NCI-H345 (cell line): ENCODE results near the gene BEST2.
"Not testable (repeated sequence)": the region's sequence is repeated elsewhere in the genome, so short reads cannot be mapped to it uniquely, and the experiment has no call there.

Experiments used
- DNase-seq: peaks from one replicate; lab custom pipeline; 2025; lab: John Stamatoyannopoulos, UW

Gene BEST2

GRCh38 chr19:12787458-12787857 lies 35.9 kb downstream of the BEST2 start:
- no peak for DNase-seq

DNA sequence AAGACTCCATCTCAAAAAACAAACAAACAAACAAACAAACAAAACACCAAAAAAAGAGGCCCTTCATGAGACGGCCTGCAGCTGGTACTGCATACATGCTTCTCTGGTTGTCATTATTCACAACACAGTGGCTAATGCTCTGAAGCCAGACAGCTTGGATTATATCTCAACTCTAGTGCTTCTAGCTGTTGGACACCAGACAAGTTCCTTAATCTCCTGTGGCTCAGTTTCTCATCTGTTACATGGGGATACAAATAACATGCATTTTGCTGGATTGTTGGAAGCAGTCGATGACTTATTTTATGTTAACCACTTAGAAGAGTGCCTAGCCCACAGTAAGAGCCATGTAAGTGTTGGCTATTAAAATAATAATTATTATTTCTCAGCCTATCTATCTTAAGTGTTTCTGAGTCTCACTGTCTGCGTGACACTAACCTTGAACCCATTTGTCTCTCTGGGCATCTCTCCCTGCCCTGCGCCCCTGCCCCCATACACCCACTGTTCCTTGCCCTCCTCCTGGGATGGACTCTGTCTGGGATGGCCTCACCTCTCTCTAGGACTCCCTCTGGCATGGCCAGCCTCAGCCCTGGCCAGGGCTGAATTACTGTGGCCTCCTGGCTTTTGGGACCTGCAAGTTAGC lies 36.6 kb downstream of the BEST2 start:
- no peak for DNase-seq

DNA sequence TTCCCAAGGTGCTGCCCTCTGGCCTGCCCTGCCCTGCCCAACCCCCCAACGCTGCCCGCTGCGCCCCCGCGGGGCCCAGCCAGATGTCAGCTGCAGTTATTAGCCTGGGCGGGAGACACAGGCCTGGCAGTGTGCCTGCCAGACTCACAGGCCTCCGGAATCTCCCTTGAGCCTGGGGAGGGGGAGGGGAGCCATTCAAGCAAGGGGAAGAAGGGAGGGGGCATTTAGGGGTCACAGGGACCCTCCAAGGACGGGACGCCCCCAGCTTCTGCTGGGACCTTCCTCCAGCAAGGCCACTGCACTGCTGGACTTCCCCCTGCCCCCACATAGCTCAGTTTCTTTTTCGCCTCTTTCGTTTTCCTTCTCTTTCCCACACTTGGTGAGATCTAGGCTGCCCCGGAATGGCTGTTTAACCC lies 37.1 kb downstream of the BEST2 start:
- DNase-seq, result no peak

DNA sequence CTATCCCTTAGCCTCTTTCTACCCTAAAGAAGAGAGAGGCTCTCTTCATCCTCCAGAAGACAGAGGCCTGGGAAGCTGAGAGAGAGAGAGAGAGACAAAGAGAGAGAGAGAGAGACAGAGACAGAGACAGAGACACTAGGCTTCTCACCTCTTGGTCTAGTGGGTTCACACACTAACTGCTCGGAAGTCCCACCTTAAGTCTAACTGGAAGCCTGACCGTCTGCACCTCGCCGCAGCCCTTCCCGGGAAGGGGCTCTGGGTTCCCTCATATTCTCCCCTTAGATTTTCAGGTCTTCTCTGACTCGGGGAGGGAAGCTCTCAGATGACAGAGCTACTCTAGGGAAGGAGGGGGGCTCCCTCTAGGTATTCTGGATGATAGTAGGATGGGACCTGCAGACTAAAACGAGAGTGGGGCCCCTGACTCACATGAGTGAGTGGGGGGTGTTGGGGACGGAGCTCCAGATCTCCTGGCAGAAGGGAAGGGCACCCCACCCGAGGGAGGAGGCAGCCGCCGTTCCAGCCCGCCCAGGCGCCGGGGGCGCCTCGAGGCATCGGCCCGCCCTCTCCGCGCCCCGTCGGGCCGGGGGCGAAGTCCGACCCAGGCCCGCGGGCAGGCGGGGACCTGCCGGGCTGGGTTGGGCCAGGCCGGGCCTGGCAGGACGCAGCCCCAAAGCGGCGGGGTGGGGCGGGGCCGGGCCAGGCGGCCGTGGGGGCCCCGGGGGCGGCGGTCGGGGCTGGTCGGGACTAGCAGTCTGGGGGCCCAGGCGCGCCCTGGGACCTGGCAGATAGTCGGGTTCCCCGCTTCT lies 37.7 kb downstream of the BEST2 start:
- DNase-seq, result no peak

DNA sequence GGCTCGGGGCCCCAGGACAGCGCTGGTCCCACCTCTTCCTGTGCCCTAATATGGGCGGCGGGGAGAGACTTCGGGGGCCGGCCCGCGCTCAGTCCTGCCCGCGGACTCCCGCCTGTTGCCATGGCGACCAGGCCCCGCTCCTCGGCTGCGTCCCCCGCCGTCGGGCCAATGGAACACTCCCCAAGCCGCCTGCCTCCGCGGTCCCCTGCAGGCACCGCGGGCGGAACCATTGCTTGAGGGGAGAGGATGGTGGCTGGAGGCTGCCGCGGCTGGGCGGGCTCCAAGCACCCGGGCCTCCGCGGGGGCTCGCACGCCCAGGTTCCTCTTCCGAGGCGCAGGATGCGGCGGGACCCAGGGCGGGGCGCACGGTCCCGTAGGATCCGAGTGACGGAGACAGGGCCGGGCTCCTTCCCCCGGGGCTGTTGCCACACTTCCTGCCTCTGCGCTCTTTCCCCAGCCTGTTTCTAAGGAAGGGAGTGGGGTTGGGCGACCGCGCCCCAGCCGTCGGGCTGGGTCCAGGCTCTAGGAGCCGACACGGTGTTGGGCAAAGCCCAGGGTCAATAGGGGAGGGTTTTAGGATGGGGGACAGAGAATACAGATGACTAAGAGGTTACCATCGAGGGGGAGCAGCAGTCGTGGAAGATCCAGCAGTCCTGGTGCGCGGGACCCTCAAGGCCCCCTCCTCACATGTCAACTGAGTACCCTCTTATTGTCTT lies 38.5 kb downstream of the BEST2 start:
- peak; percentile 64 for DNase-seq

DNA sequence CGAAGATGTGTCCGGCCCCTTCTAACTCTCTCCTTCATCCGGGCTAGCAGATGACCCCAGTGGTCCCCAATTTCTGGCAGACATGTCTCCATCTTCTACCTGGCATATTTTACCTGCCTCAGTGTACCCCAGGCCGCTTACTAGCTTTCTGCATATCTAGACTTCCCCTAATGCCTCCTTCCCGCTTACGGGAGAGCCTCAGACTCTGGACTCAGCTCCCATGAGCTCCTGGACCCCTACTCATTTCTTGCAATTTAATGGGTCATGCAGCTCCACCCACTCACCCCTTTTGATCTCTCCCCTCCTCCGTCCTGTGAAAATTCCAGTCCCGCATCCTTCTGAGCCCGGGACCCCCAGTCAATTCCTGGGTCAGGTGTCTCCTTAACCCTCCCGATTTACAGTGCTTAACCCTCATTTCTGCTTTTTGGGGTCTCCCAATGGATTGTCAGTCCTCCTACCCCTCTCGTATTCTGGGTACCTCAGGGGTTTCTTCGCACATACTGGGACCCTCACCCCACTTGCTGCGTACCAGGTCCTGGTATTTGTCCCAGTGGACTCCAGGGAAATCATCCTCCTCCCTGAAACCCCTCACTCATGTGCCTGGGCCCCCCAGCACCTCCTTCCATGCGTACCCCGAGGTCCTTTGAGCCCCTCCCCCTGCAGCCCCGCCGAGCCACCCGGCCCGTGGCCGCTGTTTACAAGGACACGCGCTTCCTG lies 39.2 kb downstream of the BEST2 start:
- DNase-seq, result no peak

DNA sequence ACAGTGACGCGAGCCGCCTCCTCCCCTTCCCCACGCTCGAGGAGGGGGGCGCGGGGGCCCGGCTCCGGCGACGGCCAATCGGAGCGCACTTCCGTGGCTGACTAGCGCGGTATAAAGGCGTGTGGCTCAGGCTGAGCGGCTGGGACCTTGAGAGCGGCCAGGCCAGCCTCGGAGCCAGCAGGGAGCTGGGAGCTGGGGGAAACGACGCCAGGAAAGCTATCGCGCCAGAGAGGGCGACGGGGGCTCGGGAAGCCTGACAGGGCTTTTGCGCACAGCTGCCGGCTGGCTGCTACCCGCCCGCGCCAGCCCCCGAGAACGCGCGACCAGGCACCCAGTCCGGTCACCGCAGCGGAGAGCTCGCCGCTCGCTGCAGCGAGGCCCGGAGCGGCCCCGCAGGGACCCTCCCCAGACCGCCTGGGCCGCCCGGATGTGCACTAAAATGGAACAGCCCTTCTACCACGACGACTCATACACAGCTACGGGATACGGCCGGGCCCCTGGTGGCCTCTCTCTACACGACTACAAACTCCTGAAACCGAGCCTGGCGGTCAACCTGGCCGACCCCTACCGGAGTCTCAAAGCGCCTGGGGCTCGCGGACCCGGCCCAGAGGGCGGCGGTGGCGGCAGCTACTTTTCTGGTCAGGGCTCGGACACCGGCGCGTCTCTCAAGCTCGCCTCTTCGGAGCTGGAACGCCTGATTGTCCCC lies 39.9 kb downstream of the BEST2 start, which contains the start of gene JUNB:
TSS of gene JUNB (plus strand) at position 142 of the 706 bp plus-strand sequence. CDS start at position 428, 286 bp downstream.
- peak; percentile 79 for DNase-seq

DNA sequence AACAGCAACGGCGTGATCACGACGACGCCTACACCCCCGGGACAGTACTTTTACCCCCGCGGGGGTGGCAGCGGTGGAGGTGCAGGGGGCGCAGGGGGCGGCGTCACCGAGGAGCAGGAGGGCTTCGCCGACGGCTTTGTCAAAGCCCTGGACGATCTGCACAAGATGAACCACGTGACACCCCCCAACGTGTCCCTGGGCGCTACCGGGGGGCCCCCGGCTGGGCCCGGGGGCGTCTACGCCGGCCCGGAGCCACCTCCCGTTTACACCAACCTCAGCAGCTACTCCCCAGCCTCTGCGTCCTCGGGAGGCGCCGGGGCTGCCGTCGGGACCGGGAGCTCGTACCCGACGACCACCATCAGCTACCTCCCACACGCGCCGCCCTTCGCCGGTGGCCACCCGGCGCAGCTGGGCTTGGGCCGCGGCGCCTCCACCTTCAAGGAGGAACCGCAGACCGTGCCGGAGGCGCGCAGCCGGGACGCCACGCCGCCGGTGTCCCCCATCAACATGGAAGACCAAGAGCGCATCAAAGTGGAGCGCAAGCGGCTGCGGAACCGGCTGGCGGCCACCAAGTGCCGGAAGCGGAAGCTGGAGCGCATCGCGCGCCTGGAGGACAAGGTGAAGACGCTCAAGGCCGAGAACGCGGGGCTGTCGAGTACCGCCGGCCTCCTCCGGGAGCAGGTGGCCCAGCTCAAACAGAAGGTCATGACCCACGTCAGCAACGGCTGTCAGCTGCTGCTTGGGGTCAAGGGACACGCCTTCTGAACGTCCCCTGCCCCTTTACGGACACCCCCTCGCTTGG lies 40.7 kb downstream of the BEST2 start:
- peak; percentile 27 for DNase-seq

DNA sequence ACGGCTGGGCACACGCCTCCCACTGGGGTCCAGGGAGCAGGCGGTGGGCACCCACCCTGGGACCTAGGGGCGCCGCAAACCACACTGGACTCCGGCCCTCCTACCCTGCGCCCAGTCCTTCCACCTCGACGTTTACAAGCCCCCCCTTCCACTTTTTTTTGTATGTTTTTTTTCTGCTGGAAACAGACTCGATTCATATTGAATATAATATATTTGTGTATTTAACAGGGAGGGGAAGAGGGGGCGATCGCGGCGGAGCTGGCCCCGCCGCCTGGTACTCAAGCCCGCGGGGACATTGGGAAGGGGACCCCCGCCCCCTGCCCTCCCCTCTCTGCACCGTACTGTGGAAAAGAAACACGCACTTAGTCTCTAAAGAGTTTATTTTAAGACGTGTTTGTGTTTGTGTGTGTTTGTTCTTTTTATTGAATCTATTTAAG lies 41.3 kb downstream of the BEST2 start:
- no peak for DNase-seq

GRCh38 chr19:12793290-12794195 lies 42.0 kb downstream of the BEST2 start:
- DNase-seq, result peak; percentile 65

DNA sequence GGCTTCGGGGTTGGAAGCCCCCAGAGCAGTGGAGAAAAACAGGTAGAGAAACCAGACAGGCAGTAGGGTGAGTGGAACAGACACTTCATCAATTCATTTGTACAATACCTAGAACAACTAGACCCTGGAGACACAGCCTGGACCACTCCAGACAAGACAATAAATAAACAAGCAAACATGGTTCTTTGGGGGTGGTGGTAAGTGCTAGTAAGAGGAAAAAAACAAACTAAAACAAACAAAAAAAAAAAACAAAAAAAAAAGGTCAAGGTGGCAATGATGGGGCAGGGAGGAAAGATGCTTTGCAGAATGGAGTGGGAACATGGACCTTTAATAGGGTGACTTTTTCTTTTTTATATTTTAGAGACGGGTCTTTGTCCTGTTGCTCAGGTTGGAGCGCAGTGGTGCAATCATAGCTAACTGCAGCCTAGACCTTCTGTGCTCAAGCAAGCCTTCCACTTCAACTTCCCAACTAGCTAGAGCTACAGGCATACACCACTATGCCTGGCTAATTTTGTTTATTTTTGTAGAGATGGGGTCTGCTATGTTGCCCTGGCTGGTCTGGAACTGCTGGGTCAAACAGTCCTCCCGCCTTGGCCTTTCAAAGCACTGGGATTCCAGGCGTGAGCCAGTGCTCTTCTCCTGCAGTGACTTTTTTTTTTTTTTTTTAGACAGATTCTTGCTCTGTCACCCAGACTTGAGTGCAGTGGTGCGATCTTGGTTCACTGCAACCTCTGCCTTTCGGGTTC lies 42.8 kb downstream of the BEST2 start:
- no peak for DNase-seq

- no peak for DNase-seq
Observed at GRCh38 chr19:12794971-12795381, 43.4 kb downstream of the BEST2 start.

DNA sequence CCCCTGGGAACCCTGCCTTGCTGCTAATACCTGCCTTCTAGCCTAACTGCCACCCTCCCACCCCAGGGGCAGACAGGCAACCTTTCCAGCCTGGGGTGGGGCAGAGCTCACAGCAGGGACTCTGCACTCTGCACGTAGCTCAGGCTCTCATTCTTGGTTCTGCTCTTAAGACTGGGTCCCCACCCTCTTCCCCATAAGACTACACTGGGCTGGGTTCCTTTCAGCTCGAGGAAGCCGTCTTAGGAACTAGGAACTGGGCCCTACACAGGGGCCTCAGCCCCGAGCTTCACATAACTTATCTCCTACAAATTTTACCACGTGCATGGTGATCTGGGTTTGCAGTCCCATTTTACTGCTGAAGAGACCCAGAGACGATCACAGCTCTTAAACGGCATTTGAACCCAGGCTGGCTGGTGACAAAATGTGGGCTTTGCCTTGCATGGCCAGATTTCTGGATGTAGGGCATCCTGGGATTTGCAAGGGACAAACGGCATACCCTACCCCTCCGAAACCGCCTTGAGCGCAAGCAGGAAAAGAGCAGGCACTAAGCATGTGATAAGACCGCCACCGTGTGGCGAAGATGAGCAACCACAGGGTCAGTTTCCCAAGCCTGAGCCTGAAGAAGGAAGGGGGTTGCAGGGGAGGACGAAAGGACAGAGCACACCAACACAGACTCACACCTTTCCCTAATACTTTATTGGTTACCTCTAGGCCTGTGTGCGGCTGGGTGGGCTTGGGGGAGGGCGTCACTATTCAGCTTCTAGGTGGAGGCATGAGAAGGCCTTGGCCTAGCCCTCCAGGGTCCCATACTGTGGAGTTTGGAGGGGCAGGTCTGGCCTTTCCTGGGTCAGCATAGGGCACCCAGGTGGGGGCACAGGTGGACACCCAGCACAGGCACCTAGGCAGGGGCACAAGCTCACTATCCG lies 44.8 kb downstream of the BEST2 start:
- DNase-seq, result peak; percentile 52

DNA sequence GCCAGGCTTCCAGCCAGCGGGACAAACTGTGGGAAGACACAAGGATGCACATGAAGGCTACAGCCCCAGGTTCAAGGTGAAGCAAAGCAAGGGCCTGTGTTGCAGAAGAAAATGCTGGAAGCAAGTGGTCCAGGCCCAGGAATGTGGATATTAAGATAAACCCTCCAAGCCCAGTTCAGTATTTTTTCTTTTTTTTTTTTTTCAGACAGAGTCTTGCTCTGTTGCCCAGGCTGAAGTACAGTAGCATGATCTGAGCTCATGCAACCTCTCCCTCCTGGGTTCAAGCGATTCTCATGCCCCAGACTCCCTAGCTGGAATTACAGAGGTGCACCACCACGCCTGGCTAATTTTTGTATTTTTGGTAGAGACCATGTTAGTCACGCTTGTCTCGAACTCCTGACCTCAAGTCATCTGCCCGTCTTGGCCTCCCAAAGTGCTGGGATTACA lies 45.6 kb downstream of the BEST2 start:
- DNase-seq, result no peak

- not testable (repeated sequence) for DNase-seq
Observed at GRCh38 chr19:12797607-12798006, 46.0 kb downstream of the BEST2 start.

- DNase-seq, result no peak
Observed at GRCh38 chr19:12799742-12800465, 48.3 kb downstream of the BEST2 start.

GRCh38 chr19:12800466-12800770 lies 48.8 kb downstream of the BEST2 start:
- no peak for DNase-seq
